Naive B cell (primary cell): ENCODE data around the gene PERM1. TPM values are rescaled to one million over a fixed set of nuclear protein-coding genes. Genes with fewer than 3 reads are reported as not detected.
"Not testable (repeated sequence)": the region's sequence is repeated elsewhere in the genome, so short reads cannot be mapped to it uniquely, and the experiment has no call there.

Source experiments
- ATAC-seq, 2 donors: fragments of 150-1000 bp; cut with Tn5 transposase; 2 replicates each; pipeline ENCODE4 v1.10.0; 2021; ENCODE audit warnings: low read depth in 2 of 2, mild to moderate bottlenecking in 2 of 2, moderate library complexity in 2 of 2
- DNase-seq: peaks from one replicate; pipeline ENCODE4 v3.0.0; 2022
- H3K27ac Mint-ChIP-seq, 6 donors: one replicate each; pipeline ENCODE4 v1.8.0; 2020 to 2022; ENCODE audit warnings: mild to moderate bottlenecking in 6 of 6, mixed read lengths in 6 of 6, moderate library complexity in 5 of 6, inconsistent platforms in 2 of 6
- H3K27me3 Mint-ChIP-seq, 3 donors: one replicate each; pipeline ENCODE4 v1.8.0; 2021 to 2022; ENCODE audit warnings: mixed read lengths in 3 of 3, mild to moderate bottlenecking in 1 of 3
- H3K36me3 Mint-ChIP-seq, 2 donors: one replicate each; pipeline ENCODE4 v1.8.0; 2020 to 2022; ENCODE audit warnings: mixed read lengths in 2 of 2, inconsistent platforms in 1 of 2, mild to moderate bottlenecking in 1 of 2
- H3K4me1 Mint-ChIP-seq, 3 donors: one replicate each; pipeline ENCODE4 v1.8.0; 2020 to 2022; ENCODE audit warnings: mixed read lengths in 3 of 3, inconsistent platforms in 1 of 3, mild to moderate bottlenecking in 1 of 3, moderate library complexity in 1 of 3
- H3K4me3 Mint-ChIP-seq, 8 donors: one replicate each; pipeline ENCODE4 v1.8.0; 2020 to 2022; ENCODE audit warnings: mild to moderate bottlenecking in 8 of 8, mixed read lengths in 8 of 8, moderate library complexity in 8 of 8, inconsistent platforms in 2 of 8
- H3K9me3 Mint-ChIP-seq, 7 donors: one replicate each; pipeline ENCODE4 v1.8.0; 2020 to 2022; ENCODE audit warnings: mixed read lengths in 7 of 7, mild to moderate bottlenecking in 5 of 7, inconsistent platforms in 2 of 7, moderate library complexity in 1 of 7
- polyA plus RNA-seq, 6 donors: library from polyadenylated mRNA; unstranded; fragments of 300-500 nt; fragmentation: Illumina TruSeq; gene quantifications; one replicate each; pipeline ENCODE4 v1.2.3, GENCODE V29; 2021; ENCODE audit warnings: low read depth in 6 of 6

PERM1 gene
- polyA plus RNA-seq, 6 donors from 2014 or later, result not detected

GRCh38 chr1:985126-985525 is 3.2 kb upstream of the PERM1 start:
- Mint-ChIP-seq H3K27me3 (peaks cover 26 to 77% (median 36%) of the 10 kb centered on the region in 3 donors), H3K4me3 (no peak overlapping the region), H3K4me1 (no peaks in the 10 kb centered on the region), H3K9me3 (peaks cover 0 to 7% (median 0%) of the 10 kb centered on the region in 7 donors), H3K36me3 (peaks cover 0 to 5% of the 10 kb centered on the region in 2 donors), H3K27ac (no peak overlapping the region)
- ATAC-seq (no peak), DNase-seq (no peak)

- ATAC-seq (no peak), DNase-seq (no peak)
- peak overlapping the region in 1 of 6 donors; percentile 54 for H3K27ac Mint-ChIP-seq
- no peak overlapping the region for H3K4me3 Mint-ChIP-seq
- H3K9me3 Mint-ChIP-seq, result peaks cover 0 to 7% (median 0%) of the 10 kb centered on the region in 7 donors
- H3K36me3 Mint-ChIP-seq, result peaks cover 0 to 5% of the 10 kb centered on the region in 2 donors
- H3K27me3 Mint-ChIP-seq, result peaks cover 22 to 70% (median 33%) of the 10 kb centered on the region in 3 donors
- H3K4me1 Mint-ChIP-seq, result no peaks in the 10 kb centered on the region
Observed at GRCh38 chr1:984476-984814, 2.6 kb upstream of the PERM1 start.

GRCh38 chr1:983798-984475 is 2.0 kb upstream of the PERM1 start:
- H3K36me3 Mint-ChIP-seq, result peaks cover 0 to 2% of the 10 kb centered on the region in 2 donors
- H3K27ac Mint-ChIP-seq, result peak overlapping the region in 2 of 6 donors; percentile 30 to 54
- DNase-seq, result peak; percentile 60
- peak; percentile 80 to 83 for ATAC-seq
- no peaks in the 10 kb centered on the region for H3K4me1 Mint-ChIP-seq
- H3K9me3 Mint-ChIP-seq, result peaks cover 0 to 5% (median 0%) of the 10 kb centered on the region in 7 donors
- H3K4me3 Mint-ChIP-seq, result no peak overlapping the region
- peaks cover 19 to 65% (median 28%) of the 10 kb centered on the region in 3 donors for H3K27me3 Mint-ChIP-seq

GRCh38 chr1:982765-983436 is 1.0 kb upstream of the PERM1 start:
- peaks cover 0 to 4% (median 4%) of the 10 kb centered on the region in 3 donors for H3K4me1 Mint-ChIP-seq
- no peaks in the 10 kb centered on the region for H3K36me3 Mint-ChIP-seq
- DNase-seq (no peak), ATAC-seq (no peak)
- no peak overlapping the region for H3K4me3 Mint-ChIP-seq
- H3K27me3 Mint-ChIP-seq, result peaks cover 10 to 60% (median 26%) of the 10 kb centered on the region in 3 donors
- no peak overlapping the region for H3K27ac Mint-ChIP-seq
- H3K9me3 Mint-ChIP-seq, result peaks cover 0 to under 1% (median 0%) of the 10 kb centered on the region in 7 donors

GRCh38 chr1:981491-981954 is 370 bp downstream of the PERM1 start:
- H3K4me3 Mint-ChIP-seq, result no peak overlapping the region
- H3K4me1 Mint-ChIP-seq, result peaks cover 0 to 4% (median 4%) of the 10 kb centered on the region in 3 donors
- no peaks in the 10 kb centered on the region for H3K9me3 Mint-ChIP-seq
- no peak overlapping the region for H3K27ac Mint-ChIP-seq
- ATAC-seq, result no peak
- no peaks in the 10 kb centered on the region for H3K36me3 Mint-ChIP-seq
- no peak for DNase-seq
- H3K27me3 Mint-ChIP-seq, result peaks cover 8 to 53% (median 27%) of the 10 kb centered on the region in 3 donors

- DNase-seq (no peak), ATAC-seq (no peak)
- H3K9me3 Mint-ChIP-seq, result no peaks in the 10 kb centered on the region
- no peaks in the 10 kb centered on the region for H3K36me3 Mint-ChIP-seq
- no peak overlapping the region for H3K27ac Mint-ChIP-seq
- H3K4me1 Mint-ChIP-seq, result peaks cover 3 to 7% (median 4%) of the 10 kb centered on the region in 3 donors
- H3K4me3 Mint-ChIP-seq, result no peak overlapping the region
- H3K27me3 Mint-ChIP-seq, result peaks cover 8 to 49% (median 31%) of the 10 kb centered on the region in 3 donors
Observed at GRCh38 chr1:980602-981395, 1.1 kb downstream of the PERM1 start.

- H3K4me3 Mint-ChIP-seq, result no peak overlapping the region
- H3K27ac Mint-ChIP-seq, result no peak overlapping the region
- H3K27me3 Mint-ChIP-seq, result peaks cover 6 to 49% (median 38%) of the 10 kb centered on the region in 3 donors
- no peaks in the 10 kb centered on the region for H3K36me3 Mint-ChIP-seq
- ATAC-seq, result no peak
- H3K9me3 Mint-ChIP-seq, result no peaks in the 10 kb centered on the region
- no peak for DNase-seq
- H3K4me1 Mint-ChIP-seq, result peaks cover 4 to 10% (median 8%) of the 10 kb centered on the region in 3 donors
Observed at GRCh38 chr1:980137-980571, 1.7 kb downstream of the PERM1 start.

- H3K36me3 Mint-ChIP-seq, result no peaks in the 10 kb centered on the region
- no peaks in the 10 kb centered on the region for H3K9me3 Mint-ChIP-seq
- H3K4me1 Mint-ChIP-seq, result peaks cover 4 to 10% (median 8%) of the 10 kb centered on the region in 3 donors
Observed at GRCh38 chr1:979744-980072, 2.2 kb downstream of the PERM1 start.

GRCh38 chr1:978835-979743 is 2.8 kb downstream of the PERM1 start:
- DNase-seq (no peak), ATAC-seq (no peak)
- H3K9me3 Mint-ChIP-seq, result no peaks in the 10 kb centered on the region
- H3K27ac Mint-ChIP-seq, result no peak overlapping the region
- H3K4me3 Mint-ChIP-seq, result no peak overlapping the region
- peaks cover 4 to 55% (median 46%) of the 10 kb centered on the region in 3 donors for H3K27me3 Mint-ChIP-seq
- peaks cover 4 to 10% (median 8%) of the 10 kb centered on the region in 3 donors for H3K4me1 Mint-ChIP-seq
- H3K36me3 Mint-ChIP-seq, result no peaks in the 10 kb centered on the region

More at GRCh38 chr1:979744-980072, 2.2 kb downstream of the PERM1 start:
- Mint-ChIP-seq H3K27ac (no peak overlapping the region), H3K27me3 (peaks cover 4 to 49% (median 42%) of the 10 kb centered on the region in 3 donors), H3K4me3 (no peak overlapping the region)
- ATAC-seq, result no peak
- no peak for DNase-seq

GRCh38 chr1:978069-978834 is 3.6 kb downstream of the PERM1 start:
- no peak for ATAC-seq
- peaks cover 2 to 52% (median 39%) of the 10 kb centered on the region in 3 donors for H3K27me3 Mint-ChIP-seq
- no peaks in the 10 kb centered on the region for H3K9me3 Mint-ChIP-seq
- peaks cover 4 to 10% (median 8%) of the 10 kb centered on the region in 3 donors for H3K4me1 Mint-ChIP-seq
- peak overlapping the region in 1 of 6 donors; percentile 80 for H3K27ac Mint-ChIP-seq
- H3K36me3 Mint-ChIP-seq, result no peaks in the 10 kb centered on the region
- peak overlapping the region in 2 of 8 donors; percentile 36 to 48 for H3K4me3 Mint-ChIP-seq
- DNase-seq, result no peak

GRCh38 chr1:976791-977190 is 5.1 kb downstream of the PERM1 start:
- peaks cover 4 to 10% (median 8%) of the 10 kb centered on the region in 3 donors for H3K4me1 Mint-ChIP-seq
- not testable (repeated sequence) for H3K27ac Mint-ChIP-seq, ATAC-seq, H3K9me3 Mint-ChIP-seq, H3K36me3 Mint-ChIP-seq, DNase-seq, H3K4me3 Mint-ChIP-seq
- peaks cover 0 to 41% (median 26%) of the 10 kb centered on the region in 3 donors for H3K27me3 Mint-ChIP-seq
